SIG-M5 treated with dmso at 0.1 percent for 504 hours (cell line): ENCODE measurements around the gene BMPER.
"Not testable (repeated sequence)": the region's sequence is repeated elsewhere in the genome, so short reads cannot be mapped to it uniquely, and the experiment has no call there.

Experiments used
- DNase-seq: peaks from one replicate; lab custom pipeline; 2025; ENCODE audit not compliant: unreplicated experiment; lab: John Stamatoyannopoulos, UW

BMPER gene

GRCh38 chr7:34163956-34164355 is 258.6 kb downstream of the BMPER start:
- DNase-seq: no peak

GRCh38 chr7:34165466-34165865 is 260.1 kb downstream of the BMPER start:
- no peak for DNase-seq

- peak; percentile 69 for DNase-seq
These were observed 260.7 kb downstream of the BMPER start for GRCh38 chr7:34165927-34166550.

- no peak for DNase-seq
These were observed 262.7 kb downstream of the BMPER start for GRCh38 chr7:34168013-34168412.

GRCh38 chr7:34174688-34175616 is 269.6 kb downstream of the BMPER start:
- DNase-seq: not testable (repeated sequence)

GRCh38 chr7:34175837-34176236 is 270.5 kb downstream of the BMPER start:
- no peak for DNase-seq

GRCh38 chr7:34177476-34177875 is 272.1 kb downstream of the BMPER start:
- no peak for DNase-seq

GRCh38 chr7:34181271-34181958 is 276.1 kb downstream of the BMPER start:
- no peak for DNase-seq

GRCh38 chr7:34184466-34184865 is 279.1 kb downstream of the BMPER start:
- DNase-seq: peak; percentile 24

GRCh38 chr7:34187798-34188307 is 282.5 kb downstream of the BMPER start:
- DNase-seq: no peak

- DNase-seq: no peak
These were observed 283.7 kb downstream of the BMPER start for GRCh38 chr7:34189031-34189430.

GRCh38 chr7:34190299-34190698 is 285.0 kb downstream of the BMPER start:
- no peak for DNase-seq

GRCh38 chr7:34191162-34191561 is 285.8 kb downstream of the BMPER start:
- no peak for DNase-seq

GRCh38 chr7:34191771-34192479 is 286.6 kb downstream of the BMPER start:
- DNase-seq: no peak

- no peak for DNase-seq
These were observed 287.6 kb downstream of the BMPER start for GRCh38 chr7:34192906-34193305.

GRCh38 chr7:34198231-34198641 is 292.9 kb downstream of the BMPER start:
- DNase-seq: no peak
